Ureter (tissue), 1 donor: ENCODE results near the gene FZD4. TPM values are rescaled to one million over a fixed set of nuclear protein-coding genes. Genes with fewer than 3 reads are reported as not detected.

ENCODE experiments used
- DNase-seq: peaks from one replicate; pipeline ENCODE4 v3.0.0-alpha.2; 2020; ENCODE audit warnings: low spot score
- total RNA-seq: library from RNA; stranded (reverse); gene quantifications from one replicate; pipeline ENCODE4 v1.2.4, GENCODE V29; 2023
- donor health status: DM: yes; HTN: yes; CAD: no.

The FZD4 gene
- total RNA-seq, 1 donor from 2014 or later: 25.0 TPM

DNA sequence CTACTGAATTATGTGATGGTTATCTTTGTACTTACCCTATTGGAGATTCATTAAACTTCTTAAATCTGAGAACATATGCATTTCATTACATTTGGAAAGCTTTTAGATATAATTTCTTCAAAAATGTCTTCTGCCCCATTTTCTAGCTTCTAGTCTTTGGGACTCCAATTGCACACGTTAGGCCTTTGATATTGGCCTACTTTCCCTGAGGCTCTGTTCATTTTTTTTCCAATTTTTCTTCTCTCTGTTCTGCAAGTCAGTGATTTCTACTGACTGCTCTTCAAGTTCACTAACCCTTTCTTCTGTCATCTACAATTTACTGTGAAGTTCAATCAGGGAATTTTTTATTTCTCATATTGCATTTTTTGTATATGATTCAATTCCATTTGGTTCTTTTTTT is 43.0 kb downstream of the FZD4 start:
- no peak for DNase-seq

DNA sequence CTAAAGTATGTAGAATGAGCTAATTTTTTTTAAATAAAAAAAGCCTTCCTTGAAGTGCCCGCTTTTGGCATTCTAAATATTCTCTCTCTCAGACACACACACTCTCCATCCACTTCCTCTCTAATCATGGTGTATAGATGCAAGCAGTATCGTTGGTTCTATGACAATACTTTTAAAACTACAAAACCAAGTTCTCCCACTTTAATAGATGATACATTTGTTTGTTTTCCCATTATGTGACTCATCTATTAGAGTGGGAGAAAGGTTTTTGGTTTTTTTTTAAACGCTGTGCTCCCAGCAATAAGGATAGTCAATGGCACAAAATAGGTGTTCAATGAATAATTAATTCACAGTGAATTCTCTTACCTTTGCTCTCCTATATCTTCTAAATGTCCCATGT is 44.6 kb downstream of the FZD4 start:
- DNase-seq: no peak

DNA sequence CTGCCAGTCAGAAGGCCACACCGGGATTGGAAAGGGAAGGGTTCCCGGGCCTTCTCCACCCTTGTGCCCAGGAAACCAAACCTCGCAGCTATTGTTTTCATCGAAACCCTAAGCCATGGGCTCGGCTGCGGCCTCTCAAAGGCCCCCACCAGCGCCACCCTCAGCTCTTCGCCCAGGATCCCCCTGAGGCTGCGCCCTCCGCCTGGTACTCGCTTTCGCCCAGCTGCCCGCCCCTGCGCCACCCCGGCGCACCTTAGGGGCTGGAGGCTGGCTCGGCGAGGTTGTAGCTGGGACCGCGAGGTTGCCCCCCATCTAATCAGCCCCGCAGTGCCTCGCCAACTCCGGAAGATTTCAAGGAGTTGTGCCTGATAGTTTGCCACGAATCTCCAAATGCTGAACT is 49.0 kb downstream of the FZD4 start:
- no peak for DNase-seq

- DNase-seq: no peak
These were observed 49.9 kb downstream of the FZD4 start for GRCh38 chr11:86905252-86905651.

DNA sequence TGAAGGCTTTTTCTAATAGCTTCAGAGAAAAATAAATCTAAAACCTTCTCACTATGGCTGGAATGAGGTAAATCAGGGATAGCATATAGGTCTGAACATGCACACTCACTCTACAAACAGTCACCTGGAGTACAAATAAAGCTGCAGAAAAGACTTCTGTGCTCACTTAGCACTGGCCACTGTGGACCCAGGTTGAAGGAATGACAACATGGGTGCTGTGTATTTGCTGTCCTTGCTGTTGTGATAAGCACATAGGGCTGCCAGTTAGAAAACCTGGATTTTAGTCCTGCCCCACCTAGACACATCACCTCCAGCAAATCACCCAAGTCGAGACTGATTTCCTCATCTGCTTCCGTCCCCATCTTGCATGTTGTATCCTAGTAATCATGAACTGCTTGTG is 51.2 kb downstream of the FZD4 start:
- no peak for DNase-seq

- no peak for DNase-seq
These were observed 52.9 kb downstream of the FZD4 start for GRCh38 chr11:86902345-86902744.

DNA sequence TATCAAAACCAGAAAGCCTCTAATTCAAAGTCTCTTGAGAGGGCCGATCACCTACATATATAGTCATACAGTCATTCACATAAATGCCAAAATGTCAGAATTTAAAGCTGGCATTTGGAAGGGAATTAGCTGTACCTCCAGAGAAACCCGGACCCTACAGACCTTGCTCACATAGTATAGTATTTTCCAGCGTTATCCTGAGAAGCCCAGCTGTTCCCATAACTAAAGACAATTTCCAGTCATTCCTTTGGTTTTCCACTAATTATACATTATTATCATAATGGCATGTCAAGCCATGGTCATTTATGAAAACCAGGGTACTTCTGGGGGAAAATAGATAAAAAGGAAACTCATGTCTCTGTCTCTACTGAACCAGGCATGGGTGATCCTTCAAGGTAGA is 53.6 kb downstream of the FZD4 start:
- no peak for DNase-seq

DNA sequence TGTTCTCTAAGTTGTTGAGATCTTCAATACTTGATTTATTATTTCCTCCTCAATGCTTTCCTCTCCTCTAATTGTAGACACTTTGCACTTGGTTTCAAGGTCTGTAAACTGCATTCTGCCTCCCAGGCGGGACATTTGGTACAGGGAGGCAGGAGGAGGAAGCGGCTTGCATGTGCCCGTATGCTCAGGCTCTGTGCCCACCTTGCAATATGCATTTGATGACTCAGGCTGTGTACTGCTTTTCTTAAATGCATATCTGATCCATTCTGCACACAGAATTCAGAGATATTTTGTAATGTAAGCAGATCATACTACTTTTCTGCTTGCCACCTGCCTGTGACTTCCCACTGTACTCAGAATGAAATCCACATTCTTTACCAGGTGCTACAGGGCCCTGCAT is 55.0 kb downstream of the FZD4 start:
- DNase-seq: no peak

DNA sequence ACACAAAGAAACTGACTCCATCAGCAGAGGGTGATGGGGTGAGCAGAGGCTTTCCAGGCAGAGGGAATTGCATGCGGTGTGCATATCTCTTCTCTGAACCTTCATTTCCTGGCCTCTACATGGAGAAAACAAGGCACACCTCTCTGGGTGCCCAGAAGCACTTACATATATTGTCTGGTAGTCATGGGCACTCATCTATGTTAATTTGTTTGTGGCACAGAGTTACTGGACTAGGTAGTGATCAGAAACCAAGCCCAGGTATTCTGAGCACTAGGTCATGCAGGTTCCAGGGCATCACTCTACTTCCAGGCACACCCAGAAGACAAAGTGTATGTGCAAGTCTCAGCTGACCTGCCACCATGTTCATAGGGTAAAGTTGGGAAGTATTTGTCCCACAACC is 56.5 kb downstream of the FZD4 start:
- DNase-seq: no peak

DNA sequence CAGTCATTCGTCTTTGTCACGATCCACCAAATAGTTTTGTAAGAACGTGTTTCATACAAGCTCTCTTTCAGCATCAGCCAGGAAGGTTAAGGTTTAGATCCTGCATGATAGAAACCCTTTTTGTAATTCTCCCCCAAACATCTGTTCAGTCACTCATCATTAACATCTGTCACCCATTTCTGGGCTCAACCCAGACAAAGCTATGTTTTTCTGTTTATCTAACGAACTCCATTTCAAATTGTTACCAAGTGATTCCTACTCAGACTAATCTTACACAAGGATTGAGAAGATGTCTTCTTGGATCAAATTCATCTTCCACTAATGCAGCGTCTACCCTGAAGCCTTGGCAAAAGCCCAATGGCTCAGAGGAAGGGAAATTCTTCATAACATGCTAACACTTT is 58.8 kb downstream of the FZD4 start:
- DNase-seq: no peak

Other genes starting within 250 kb of the FZD4 start
- 27.8 TPM for gene PRSS23, start 154.9 kb downstream of the FZD4 start, total RNA-seq
- gene TMEM135, start 82.5 kb upstream of the FZD4 start, total RNA-seq: 25.5 TPM